IMR-90 (cell line): ENCODE results near the gene PDE5A. TPM values are rescaled to one million over a fixed set of nuclear protein-coding genes. Genes with fewer than 3 reads are reported as not detected.

Source experiments
- ATAC-seq: fragments of 200-7000 bp; cut with Tn5 transposase; 2 replicates; pipeline ENCODE4 v1.9.1; 2020; ENCODE audit warnings: low read depth, mild to moderate bottlenecking, moderate library complexity
- BruUV-seq: library from RNA; stranded (reverse); fragments of 400-500 nt; replicated peaks from 2 replicates; lab custom pipeline; 2021; lab: Mats Ljungman, UMichigan
- CTCF ChIA-PET: fragments of 300-600 bp; formaldehyde crosslinking; extraction: SDS; loops from one replicate; lab custom pipeline; 2021; ENCODE audit warnings: antibody characterized with exemption; lab: Yijun Ruan, JAX
- POLR2A ChIA-PET: fragments of 300-600 bp; sonication (Branson Sonifier 250); formaldehyde crosslinking; loops from one replicate; lab custom pipeline; 2022; ENCODE audit warnings: antibody characterized with exemption; ENCODE audit not compliant: unreplicated experiment; lab: Charles Lee
- DNase-seq: peaks from one replicate; pipeline ENCODE4 v3.0.0; 2013
- H2AFZ ChIP-seq: replicated peaks from 2 replicates; pipeline ENCODE3; 2013; ENCODE audit warnings: low read length, mild to moderate bottlenecking; ENCODE audit not compliant: poor library complexity
- H2AK5ac ChIP-seq: 2 replicates; pipeline ENCODE4 v1.6.1; 2013; ENCODE audit warnings: low read depth, low read length, inconsistent platforms
- H2AK9ac ChIP-seq: replicated peaks from 2 replicates; pipeline ENCODE3; 2013; ENCODE audit warnings: mild to moderate bottlenecking, low read depth, low read length, moderate library complexity; ENCODE audit not compliant: poor library complexity
- H2BK120ac ChIP-seq: 2 replicates; pipeline ENCODE4 v1.6.1; 2013; ENCODE audit warnings: low read depth, low read length, inconsistent platforms
- H2BK15ac ChIP-seq: 3 replicates; pipeline ENCODE4 v1.6.1; 2013; ENCODE audit warnings: low read depth, low read length, inconsistent platforms
- H2BK20ac ChIP-seq: 2 replicates; pipeline ENCODE4 v1.6.1; 2013; ENCODE audit warnings: low read depth, mild to moderate bottlenecking, inconsistent platforms, low read length, moderate library complexity
- H2BK5ac ChIP-seq: 2 replicates; pipeline ENCODE4 v1.6.1; 2013; ENCODE audit warnings: mild to moderate bottlenecking, low read depth, low read length, inconsistent platforms; ENCODE audit not compliant: poor library complexity, severe bottlenecking
- H3K14ac ChIP-seq: replicated peaks from 2 replicates; pipeline ENCODE4 v1.6.1; 2013; ENCODE audit warnings: low read depth, low read length, inconsistent platforms
- H3K18ac ChIP-seq: 2 replicates; pipeline ENCODE4 v1.6.1; 2013; ENCODE audit warnings: low read depth, low read length, control low read depth
- H3K23ac ChIP-seq: 2 replicates; pipeline ENCODE4 v1.6.1; 2013; ENCODE audit warnings: low read depth, low read length, inconsistent platforms
- H3K27ac ChIP-seq: 2 replicates; pipeline ENCODE4 v1.5.1; 2013; ENCODE audit warnings: mild to moderate bottlenecking, control low read depth, low read length; ENCODE audit not compliant: insufficient read depth
- H3K27me3 ChIP-seq: 2 replicates; pipeline ENCODE4 v1.6.1; 2013; ENCODE audit warnings: low read length; ENCODE audit not compliant: control insufficient read depth, insufficient read depth
- H3K36me3 ChIP-seq: 2 replicates; pipeline ENCODE4 v1.6.1; 2013; ENCODE audit warnings: low read length, mixed read lengths; ENCODE audit not compliant: control insufficient read depth, insufficient read depth
- H3K4ac ChIP-seq: 2 replicates; pipeline ENCODE4 v1.6.1; 2013; ENCODE audit warnings: low read depth, low read length, inconsistent platforms
- H3K4me1 ChIP-seq: 2 replicates; pipeline ENCODE4 v1.6.1; 2013; ENCODE audit warnings: low read length, mixed read lengths; ENCODE audit not compliant: control insufficient read depth, insufficient read depth
- H3K4me2 ChIP-seq: 2 replicates; pipeline ENCODE4 v1.6.1; 2013; ENCODE audit warnings: low read depth, mild to moderate bottlenecking, control low read depth, low read length, moderate library complexity
- H3K4me3 ChIP-seq: 2 replicates; pipeline ENCODE4 v1.5.1; 2013; ENCODE audit warnings: low read depth, mild to moderate bottlenecking, control low read depth, low read length, moderate library complexity; ENCODE audit not compliant: insufficient read depth
- H3K56ac ChIP-seq: 2 replicates; pipeline ENCODE4 v1.6.1; 2013; ENCODE audit warnings: low read length, inconsistent platforms; ENCODE audit not compliant: insufficient read depth; ENCODE audit errors: extremely low read depth
- H3K79me1 ChIP-seq, 2 experiments: 2 replicates each; pipeline ENCODE4 v1.6.1; 2013; ENCODE audit warnings: low read length in 2 of 2, inconsistent platforms in 1 of 2, low read depth in 1 of 2
- H3K9ac ChIP-seq: 2 replicates; pipeline ENCODE4 v1.6.1; 2013; ENCODE audit warnings: low read depth, low read length, control low read depth
- H3K9me1 ChIP-seq: 2 replicates; pipeline ENCODE4 v1.6.1; 2013; ENCODE audit warnings: low read length, inconsistent platforms; ENCODE audit not compliant: insufficient read depth
- H3K9me3 ChIP-seq: 2 replicates; pipeline ENCODE4 v1.6.1; 2013; ENCODE audit warnings: low read length; ENCODE audit not compliant: control insufficient read depth, insufficient read depth
- H4K20me1 ChIP-seq: 2 replicates; pipeline ENCODE4 v1.6.1; 2013; ENCODE audit warnings: low read length, inconsistent platforms; ENCODE audit not compliant: insufficient read depth
- H4K5ac ChIP-seq: 2 replicates; pipeline ENCODE4 v1.6.1; 2013; ENCODE audit warnings: mild to moderate bottlenecking, low read depth, low read length, control low read depth
- H4K8ac ChIP-seq, 2 experiments: 2 replicates each; pipeline ENCODE4 v1.6.1; 2013; ENCODE audit warnings: low read depth in 2 of 2, low read length in 2 of 2, control low read depth in 1 of 2, inconsistent platforms in 1 of 2
- H4K91ac ChIP-seq: 2 replicates; pipeline ENCODE4 v1.6.1; 2013; ENCODE audit warnings: low read depth, low read length, inconsistent platforms; ENCODE audit not compliant: insufficient read depth
- BHLHE40 ChIP-seq: fragments of 150-350 bp; IDR thresholded peaks from 2 replicates; pipeline ENCODE4 v1.6.1; 2016; ENCODE audit warnings: mild to moderate bottlenecking, low read depth, low read length
- CEBPB ChIP-seq: IDR thresholded peaks from 2 replicates; pipeline ENCODE4 v1.6.1; 2012; ENCODE audit warnings: low read depth, low read length, improper control_type of control experiment
- CHD1 ChIP-seq: IDR thresholded peaks from 2 replicates; pipeline ENCODE4 v1.6.1; 2012; ENCODE audit warnings: low read depth, low read length, improper control_type of control experiment
- FOS ChIP-seq: fragments of 150-350 bp; IDR thresholded peaks from 2 replicates; pipeline ENCODE4 v1.6.1; 2016; ENCODE audit warnings: low read depth, low read length
- MAFK ChIP-seq: IDR thresholded peaks from 2 replicates; pipeline ENCODE4 v1.6.1; 2012; ENCODE audit warnings: low read depth, low read length, improper control_type of control experiment
- MAZ ChIP-seq: IDR thresholded peaks from 2 replicates; pipeline ENCODE4 v1.6.1; 2012; ENCODE audit warnings: low read depth, mild to moderate bottlenecking, low read length, improper control_type of control experiment, moderate library complexity, borderline replicate concordance
- MXI1 ChIP-seq: IDR thresholded peaks from 2 replicates; pipeline ENCODE4 v1.6.1; 2012; ENCODE audit warnings: low read depth, mild to moderate bottlenecking, low read length, moderate library complexity, borderline replicate concordance
- NFE2L2 ChIP-seq: fragments of 150-350 bp; IDR thresholded peaks from 2 replicates; pipeline ENCODE4 v1.6.1; 2016; ENCODE audit warnings: low read depth, mild to moderate bottlenecking, low read length
- POLR2A ChIP-seq: IDR thresholded peaks from 2 replicates; pipeline ENCODE4 v1.6.1; 2012; ENCODE audit warnings: mild to moderate bottlenecking, low read depth, low read length
- RAD21 ChIP-seq: IDR thresholded peaks from 2 replicates; pipeline ENCODE4 v1.6.1; 2012; ENCODE audit warnings: low read length, improper control_type of control experiment
- RCOR1 ChIP-seq: IDR thresholded peaks from 2 replicates; pipeline ENCODE4 v1.6.1; 2012; ENCODE audit warnings: mild to moderate bottlenecking, low read length, improper control_type of control experiment; ENCODE audit not compliant: insufficient replicate concordance
- RFX5 ChIP-seq: IDR thresholded peaks from 2 replicates; pipeline ENCODE4 v1.8.0; 2012; ENCODE audit warnings: low read depth, mild to moderate bottlenecking, low read length, moderate library complexity
- SMC3 ChIP-seq: fragments of 150-350 bp; IDR thresholded peaks from 2 replicates; pipeline ENCODE4 v1.6.1; 2016; ENCODE audit warnings: low read depth, mild to moderate bottlenecking, antibody characterized with exemption, low read length, moderate library complexity
- dilution Hi-C: fragments of 300-500 bp; cut with HindIII; formaldehyde crosslinking; loops from one replicate; pipeline ENCODE4 v1.14.3; 2018; ENCODE audit warnings: low sequenced_read_pairs; ENCODE audit not compliant: unreplicated experiment
- in situ Hi-C: fragments of 300-500 bp; cut with MboI; formaldehyde crosslinking; loops from 3 replicates; pipeline ENCODE4 v1.14.3; 2019; ENCODE audit warnings: low sequenced_read_pairs, inconsistent platforms, mixed read lengths
- intact Hi-C: fragments of 100-400 bp; cut with micrococcal nuclease; formaldehyde crosslinking; loops from 2 replicates; pipeline ENCODE4 v1.10.0; 2022
- polyA plus RNA-seq, 3 experiments: library from polyadenylated mRNA; depleted of rRNA; stranded (reverse); fragments of >200 nt; gene quantifications; 2 replicates each; pipeline ENCODE4 v1.2.3, GENCODE V29; 2012; ENCODE audit warnings: low replicate concordance in 1 of 3
- total RNA-seq: library from RNA; depleted of rRNA; stranded (reverse); fragments of >200 nt; gene quantifications from 2 replicates; pipeline ENCODE4 v1.2.3, GENCODE V29; 2012
- TF ChIP-seq, protein P1 (sequence below): conservative IDR thresholded peaks from 2 replicates; pipeline ENCODE4 v1.5.1; 2012; ENCODE audit warnings: mild to moderate bottlenecking, low read depth, low read length, improper control_type of control experiment
- TF ChIP-seq, protein P2 (sequence below): fragments of 150-350 bp; IDR thresholded peaks from 2 replicates; pipeline ENCODE4 v1.6.1; 2016; ENCODE audit warnings: low read depth, mild to moderate bottlenecking, low read length, moderate library complexity, borderline replicate concordance
- TF ChIP-seq, protein P3 (sequence below): fragments of 150-350 bp; IDR thresholded peaks from 2 replicates; pipeline ENCODE4 v1.6.1; 2017; ENCODE audit warnings: mild to moderate bottlenecking, antibody characterized with exemption, low read length, low read depth

PDE5A gene
- total and polyA plus RNA-seq, 2 of the 4 experiments (the other 2 are of a cell fraction): 101 to 770 TPM

DNA sequence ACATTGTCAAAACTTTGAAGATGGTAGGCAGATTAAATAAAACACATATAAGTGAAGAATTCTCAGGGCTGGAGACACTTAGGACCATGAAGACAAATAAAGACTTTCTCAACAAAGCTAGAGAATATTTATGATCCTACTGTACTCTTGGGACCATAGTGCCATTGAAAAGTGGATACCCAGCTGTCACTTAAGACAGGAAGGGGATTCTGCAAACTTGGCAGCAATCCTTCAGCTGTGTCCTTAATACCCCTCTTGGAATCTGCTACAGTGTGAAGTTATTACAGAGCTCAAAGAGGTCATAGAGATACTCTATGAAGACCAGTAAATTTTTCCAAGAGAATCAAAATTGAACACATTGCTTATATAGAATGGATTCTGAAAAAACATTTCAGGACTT is 24.3 kb downstream of the PDE5A start:
- ChIA-PET POLR2A (no interaction called here), CTCF (interaction anchor here (0.6 kb wide), 1 partner anchor 457 kb away, joined by 3 read pairs; no protein-coding TSS in a partner anchor)
- Histone ChIP-seq H2AK9ac (no peak overlapping the region), H3K23ac (no peak overlapping the region), H3K27me3 (no peaks in the 10 kb centered on the region), H3K9me3 (no peaks in the 10 kb centered on the region), H3K14ac (no peak overlapping the region), H3K36me3 (peaks cover 35% of the 10 kb centered on the region), H4K91ac (no peak overlapping the region), H3K18ac (no peak overlapping the region), H3K4me1 (peaks cover 9% of the 10 kb centered on the region), H3K4me3 (no peak overlapping the region), H4K8ac (no peak overlapping the region), H3K27ac (no peak overlapping the region), H3K4me2 (peak overlapping the region; percentile 57; the same call in 1 of the 2 replicates), H4K5ac (no peak overlapping the region), H2BK15ac (no peak overlapping the region), H3K79me1 (peaks cover 12 to 45% of the 10 kb centered on the region in 2 experiments; a peak in 3 of 4 replicates), H3K9me1 (peaks cover 19% of the 10 kb centered on the region), H2BK5ac (no peak overlapping the region), H2AK5ac (no peak overlapping the region), H4K20me1 (peaks cover 90% of the 10 kb centered on the region), H2BK20ac (no peak overlapping the region), H2BK120ac (no peak overlapping the region), H3K56ac (no peak overlapping the region), H2AFZ (no peak overlapping the region), H3K4ac (no peak overlapping the region), H3K9ac (no peak overlapping the region)
- dilution Hi-C loops: no loop called here
- no TSS peak for BruUV-seq
- ATAC-seq (no peak), DNase-seq (no peak)
- no peak for TF ChIP-seq RAD21
- TF ChIP-seq CHD1: no peak
- TF ChIP-seq MXI1: no peak
- no peak for TF ChIP-seq SMC3
- TF ChIP-seq FOS: no peak
- no peak for TF ChIP-seq RCOR1
- no peak for TF ChIP-seq POLR2A
- TF ChIP-seq MAZ: no peak
- no peak for TF ChIP-seq BHLHE40
- no peak for TF ChIP-seq RFX5
- TF ChIP-seq, protein P1, sequence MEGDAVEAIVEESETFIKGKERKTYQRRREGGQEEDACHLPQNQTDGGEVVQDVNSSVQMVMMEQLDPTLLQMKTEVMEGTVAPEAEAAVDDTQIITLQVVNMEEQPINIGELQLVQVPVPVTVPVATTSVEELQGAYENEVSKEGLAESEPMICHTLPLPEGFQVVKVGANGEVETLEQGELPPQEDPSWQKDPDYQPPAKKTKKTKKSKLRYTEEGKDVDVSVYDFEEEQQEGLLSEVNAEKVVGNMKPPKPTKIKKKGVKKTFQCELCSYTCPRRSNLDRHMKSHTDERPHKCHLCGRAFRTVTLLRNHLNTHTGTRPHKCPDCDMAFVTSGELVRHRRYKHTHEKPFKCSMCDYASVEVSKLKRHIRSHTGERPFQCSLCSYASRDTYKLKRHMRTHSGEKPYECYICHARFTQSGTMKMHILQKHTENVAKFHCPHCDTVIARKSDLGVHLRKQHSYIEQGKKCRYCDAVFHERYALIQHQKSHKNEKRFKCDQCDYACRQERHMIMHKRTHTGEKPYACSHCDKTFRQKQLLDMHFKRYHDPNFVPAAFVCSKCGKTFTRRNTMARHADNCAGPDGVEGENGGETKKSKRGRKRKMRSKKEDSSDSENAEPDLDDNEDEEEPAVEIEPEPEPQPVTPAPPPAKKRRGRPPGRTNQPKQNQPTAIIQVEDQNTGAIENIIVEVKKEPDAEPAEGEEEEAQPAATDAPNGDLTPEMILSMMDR: no peak
- TF ChIP-seq, protein P2, sequence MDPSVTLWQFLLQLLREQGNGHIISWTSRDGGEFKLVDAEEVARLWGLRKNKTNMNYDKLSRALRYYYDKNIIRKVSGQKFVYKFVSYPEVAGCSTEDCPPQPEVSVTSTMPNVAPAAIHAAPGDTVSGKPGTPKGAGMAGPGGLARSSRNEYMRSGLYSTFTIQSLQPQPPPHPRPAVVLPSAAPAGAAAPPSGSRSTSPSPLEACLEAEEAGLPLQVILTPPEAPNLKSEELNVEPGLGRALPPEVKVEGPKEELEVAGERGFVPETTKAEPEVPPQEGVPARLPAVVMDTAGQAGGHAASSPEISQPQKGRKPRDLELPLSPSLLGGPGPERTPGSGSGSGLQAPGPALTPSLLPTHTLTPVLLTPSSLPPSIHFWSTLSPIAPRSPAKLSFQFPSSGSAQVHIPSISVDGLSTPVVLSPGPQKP: no peak
- no peak for TF ChIP-seq NFE2L2
- TF ChIP-seq, protein P3, sequence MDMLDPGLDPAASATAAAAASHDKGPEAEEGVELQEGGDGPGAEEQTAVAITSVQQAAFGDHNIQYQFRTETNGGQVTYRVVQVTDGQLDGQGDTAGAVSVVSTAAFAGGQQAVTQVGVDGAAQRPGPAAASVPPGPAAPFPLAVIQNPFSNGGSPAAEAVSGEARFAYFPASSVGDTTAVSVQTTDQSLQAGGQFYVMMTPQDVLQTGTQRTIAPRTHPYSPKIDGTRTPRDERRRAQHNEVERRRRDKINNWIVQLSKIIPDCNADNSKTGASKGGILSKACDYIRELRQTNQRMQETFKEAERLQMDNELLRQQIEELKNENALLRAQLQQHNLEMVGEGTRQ: no peak
- no peak for TF ChIP-seq CEBPB
- no peak for TF ChIP-seq MAFK
- intact Hi-C loops: no loop called here
- in situ Hi-C loops: no loop called here
